Stomach (tissue), 4 donors: ENCODE data around the gene ESRRG.

Source experiments
- EP300 ChIP-seq: sonication (generic); formaldehyde crosslinking; IDR thresholded peaks from one replicate; pipeline ENCODE4 v1.6.1; 2017; ENCODE audit warnings: antibody characterized with exemption
- TF ChIP-seq, protein P1 (sequence below), 7 experiments: fragments of 450-650 bp in 4 of 7; fragments of 200-600 bp in 3 of 7; sonication (generic) in 3 of 7; IDR thresholded peaks; one replicate each; pipeline ENCODE4 v1.5.1; 2016 to 2019; ENCODE audit warnings: antibody characterized with exemption in 7 of 7, control low read depth in 2 of 7, mild to moderate bottlenecking in 1 of 7

DNA sequence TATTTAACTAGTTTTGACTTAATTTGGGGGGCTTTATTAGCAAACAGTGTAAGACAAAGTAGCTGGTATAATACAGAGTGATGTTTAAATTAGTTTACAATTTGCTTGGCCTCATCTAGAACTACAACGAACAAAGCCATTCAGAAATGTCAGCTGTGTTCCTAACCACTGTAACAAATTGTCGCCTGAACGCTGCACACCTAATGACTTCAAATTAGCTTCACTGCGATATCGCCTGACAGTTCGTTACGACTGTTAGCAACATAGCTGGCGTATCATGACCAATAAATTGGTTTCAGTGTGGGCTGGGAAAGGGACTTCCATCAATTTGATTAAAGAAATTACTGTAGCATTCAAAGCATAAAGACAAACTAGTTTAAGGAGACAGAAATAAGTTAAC, 160.1 kb downstream of the ESRRG start:
- TF ChIP-seq, protein P1, sequence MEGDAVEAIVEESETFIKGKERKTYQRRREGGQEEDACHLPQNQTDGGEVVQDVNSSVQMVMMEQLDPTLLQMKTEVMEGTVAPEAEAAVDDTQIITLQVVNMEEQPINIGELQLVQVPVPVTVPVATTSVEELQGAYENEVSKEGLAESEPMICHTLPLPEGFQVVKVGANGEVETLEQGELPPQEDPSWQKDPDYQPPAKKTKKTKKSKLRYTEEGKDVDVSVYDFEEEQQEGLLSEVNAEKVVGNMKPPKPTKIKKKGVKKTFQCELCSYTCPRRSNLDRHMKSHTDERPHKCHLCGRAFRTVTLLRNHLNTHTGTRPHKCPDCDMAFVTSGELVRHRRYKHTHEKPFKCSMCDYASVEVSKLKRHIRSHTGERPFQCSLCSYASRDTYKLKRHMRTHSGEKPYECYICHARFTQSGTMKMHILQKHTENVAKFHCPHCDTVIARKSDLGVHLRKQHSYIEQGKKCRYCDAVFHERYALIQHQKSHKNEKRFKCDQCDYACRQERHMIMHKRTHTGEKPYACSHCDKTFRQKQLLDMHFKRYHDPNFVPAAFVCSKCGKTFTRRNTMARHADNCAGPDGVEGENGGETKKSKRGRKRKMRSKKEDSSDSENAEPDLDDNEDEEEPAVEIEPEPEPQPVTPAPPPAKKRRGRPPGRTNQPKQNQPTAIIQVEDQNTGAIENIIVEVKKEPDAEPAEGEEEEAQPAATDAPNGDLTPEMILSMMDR (IDR thresholded peaks at IDR 0.05): no peak
- no peak for TF ChIP-seq EP300
